HG03095 (cell line): ENCODE measurements around the gene FTO.
"Not testable (repeated sequence)": the region's sequence is repeated elsewhere in the genome, so short reads cannot be mapped to it uniquely, and the experiment has no call there.

Experiments used
- ATAC-seq: cut with Tn5 transposase; IDR thresholded peaks from one replicate; pipeline ENCODE4 v1.9.1; 2021; ENCODE audit warnings: moderate library complexity; ENCODE audit not compliant: unreplicated experiment

Gene FTO

DNA sequence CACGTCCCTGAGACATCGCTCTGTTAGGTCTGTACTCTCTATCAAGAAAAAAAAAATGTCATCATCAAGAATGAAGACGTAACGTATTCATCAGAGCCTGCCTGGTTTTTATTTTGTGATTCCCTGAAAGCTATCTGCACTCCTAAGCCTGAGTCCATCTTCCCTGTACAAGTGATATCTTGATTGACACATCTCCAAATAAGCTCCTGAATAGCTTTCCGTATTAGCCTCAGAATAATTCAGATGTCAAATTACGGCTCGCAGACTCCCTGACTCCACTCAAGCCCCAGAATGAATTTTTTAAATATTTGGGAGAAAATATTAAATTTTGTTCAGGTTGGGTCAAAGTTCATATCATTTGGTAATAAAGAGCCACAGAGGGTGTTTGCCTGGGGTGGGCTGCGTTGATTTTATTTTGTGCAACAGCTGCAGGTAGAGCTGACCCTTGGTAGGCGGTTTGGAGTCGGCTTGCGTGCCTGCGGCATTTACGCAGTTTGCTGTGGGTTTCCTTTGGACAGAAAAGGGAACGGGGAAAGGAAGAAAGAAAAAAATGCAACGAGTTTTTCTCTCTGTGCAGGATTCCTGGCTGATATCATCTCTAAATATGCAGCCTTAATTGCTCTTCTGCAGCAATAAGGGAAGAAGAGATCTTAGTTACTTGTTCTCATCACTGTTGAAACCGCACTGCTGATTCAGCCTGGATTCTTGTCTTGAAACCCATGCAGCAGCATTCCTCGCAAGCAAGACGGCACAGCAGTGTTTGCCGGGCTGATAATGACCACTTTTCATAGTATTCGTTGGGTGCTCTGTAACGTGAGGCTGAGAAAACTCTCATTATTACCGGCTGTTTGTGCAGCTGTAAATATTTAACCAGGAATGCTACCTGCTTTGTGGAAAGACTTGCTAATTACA lies 467.9 kb downstream of the FTO start:
- no peak for ATAC-seq

DNA sequence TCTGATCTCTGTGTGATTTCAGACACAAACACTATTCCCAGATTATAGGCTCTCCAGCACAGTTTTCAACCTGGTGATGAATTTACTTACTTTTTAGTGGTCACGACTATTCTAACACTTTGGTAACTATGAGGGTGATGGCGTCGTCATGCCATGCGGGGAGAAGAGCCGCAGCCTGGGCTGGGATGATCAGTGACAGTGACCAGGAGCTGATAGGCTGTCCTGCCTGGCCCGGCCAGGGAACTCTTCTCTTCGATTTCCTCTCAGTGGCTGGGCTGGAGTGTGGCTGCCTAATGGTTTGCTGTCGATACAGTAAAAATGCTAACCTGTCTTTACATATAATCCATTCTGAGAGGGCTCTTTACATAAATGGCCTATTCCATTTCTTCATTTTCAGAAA lies 469.5 kb downstream of the FTO start:
- no peak for ATAC-seq

DNA sequence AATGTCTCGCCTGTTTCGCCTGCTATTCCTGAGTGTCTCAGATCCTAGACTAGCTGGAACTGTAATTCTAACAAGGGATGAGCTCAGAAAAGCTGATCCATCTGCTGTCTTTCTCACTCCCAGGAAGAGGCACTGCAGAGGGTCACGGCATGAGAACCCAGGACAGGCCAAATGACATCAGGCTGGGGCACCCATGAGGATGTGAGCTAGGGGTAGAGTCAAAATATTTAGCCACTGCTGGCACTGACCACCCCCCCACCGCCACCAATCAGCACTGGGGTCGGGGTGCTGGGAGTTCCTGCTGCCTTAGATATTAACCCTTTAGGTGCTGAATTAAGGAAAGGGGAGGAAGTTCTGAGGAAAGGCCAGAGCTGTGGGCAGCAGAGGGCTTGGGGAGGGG lies 470.2 kb downstream of the FTO start:
- ATAC-seq, result no peak

GRCh38 chr16:54174750-54175149 lies 470.8 kb downstream of the FTO start:
- no peak for ATAC-seq

- ATAC-seq, result no peak
Measured at GRCh38 chr16:54175169-54175551, 471.2 kb downstream of the FTO start.

DNA sequence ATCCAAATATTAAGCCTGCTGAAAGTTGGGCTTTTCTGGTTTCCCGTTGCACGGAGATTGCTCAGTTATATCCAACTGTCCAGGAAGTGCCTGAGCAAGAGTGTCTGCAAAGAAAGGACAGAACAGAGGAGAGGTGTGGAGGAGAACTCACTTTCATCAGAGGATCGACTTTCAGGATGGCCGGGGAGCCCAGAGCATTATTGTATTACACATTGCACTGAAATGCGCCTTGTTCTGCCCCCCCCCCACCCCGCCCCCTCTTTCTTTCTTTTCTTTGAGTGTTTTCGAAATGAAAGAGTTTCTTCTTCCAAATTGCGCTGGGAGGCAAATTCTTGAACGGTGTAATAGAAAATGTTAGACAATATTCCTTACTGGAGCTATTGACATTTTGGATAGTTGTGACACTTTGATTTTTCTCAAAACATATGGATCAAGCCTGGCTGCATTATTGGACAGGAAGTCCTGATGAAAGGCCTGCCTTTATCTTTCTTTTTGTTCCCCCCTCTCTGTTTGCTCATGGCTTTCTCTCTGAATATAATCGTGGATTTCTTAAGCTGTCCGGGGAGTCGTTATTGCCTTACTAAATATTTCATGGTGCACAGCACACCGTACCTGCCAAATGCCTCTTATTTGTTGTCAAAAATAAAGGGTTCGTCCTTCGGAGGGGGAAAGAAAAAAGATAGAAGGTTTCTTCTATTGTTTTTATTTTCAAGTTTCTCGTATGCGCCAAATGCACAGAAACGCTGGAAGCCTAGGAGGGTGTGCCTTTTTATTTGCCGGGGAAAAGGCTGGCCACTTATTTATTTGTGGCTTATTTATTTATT lies 471.8 kb downstream of the FTO start:
- ATAC-seq, result no peak

GRCh38 chr16:54176376-54176901 lies 472.5 kb downstream of the FTO start:
- no peak for ATAC-seq

DNA sequence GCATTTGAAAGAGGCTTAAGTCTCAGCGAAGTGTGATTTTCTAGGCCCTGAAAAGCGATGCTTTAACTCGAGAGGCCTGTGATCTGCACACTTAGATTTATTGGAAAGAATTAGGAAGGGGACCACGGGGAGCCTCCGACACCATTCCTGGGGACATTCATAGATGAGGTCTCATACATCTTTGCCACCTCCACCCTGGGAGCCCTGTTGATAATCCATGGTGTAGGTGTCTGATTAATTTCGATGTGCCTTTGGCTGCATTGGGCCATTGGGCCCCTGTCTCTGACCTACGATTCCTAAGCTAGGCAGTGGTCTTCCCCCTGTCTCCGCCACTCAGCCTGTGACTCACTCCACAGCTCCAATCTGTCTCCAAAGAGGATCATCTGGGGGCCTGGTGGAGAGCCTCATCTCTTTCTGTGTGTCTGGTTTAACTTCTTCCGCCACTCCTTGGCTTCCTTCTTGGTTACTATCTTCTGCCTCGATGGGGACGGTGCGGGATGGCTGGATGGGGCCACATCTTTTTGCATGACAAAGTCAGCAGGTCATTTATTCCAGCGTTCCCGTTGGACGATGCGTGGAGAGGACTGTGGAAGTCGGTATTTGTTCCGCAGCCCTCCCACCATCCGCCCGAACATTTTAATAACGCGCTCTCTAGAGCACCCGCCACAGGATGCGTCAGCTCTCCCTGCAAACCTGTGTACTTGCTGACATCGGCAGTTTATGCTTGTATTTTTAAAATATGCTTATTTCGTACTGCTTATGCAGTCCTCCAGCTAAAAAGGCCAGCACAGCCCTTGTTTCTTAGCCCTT lies 473.3 kb downstream of the FTO start:
- no peak for ATAC-seq

DNA sequence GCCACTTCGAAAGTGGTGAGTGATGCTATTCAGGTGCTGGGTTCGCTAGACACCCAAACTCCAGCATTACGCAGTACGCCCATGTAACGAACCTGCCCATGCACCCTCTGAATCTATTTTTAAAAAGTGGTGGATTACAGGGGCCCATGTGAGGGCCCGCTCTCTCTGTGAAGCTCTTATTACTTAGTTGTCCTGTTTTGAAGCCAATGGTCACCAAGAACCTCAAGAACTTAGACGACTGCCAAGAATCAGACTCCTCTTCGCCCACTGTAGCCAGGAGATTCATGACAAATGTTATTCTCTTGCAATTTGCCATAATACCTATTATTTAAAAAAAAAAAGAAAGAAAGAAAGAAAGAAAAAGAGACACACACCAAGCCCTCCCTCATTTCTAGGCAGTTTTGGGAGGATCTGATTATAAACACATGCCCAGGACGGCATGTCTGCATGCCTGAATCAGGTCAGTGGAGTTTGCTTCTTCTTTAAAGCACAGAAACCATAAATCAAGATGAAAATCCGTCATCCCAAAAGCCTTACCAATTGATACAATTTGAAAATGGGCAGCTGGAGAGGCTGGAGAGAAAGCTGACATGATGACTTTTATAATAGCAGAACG lies 474.0 kb downstream of the FTO start:
- no peak for ATAC-seq

DNA sequence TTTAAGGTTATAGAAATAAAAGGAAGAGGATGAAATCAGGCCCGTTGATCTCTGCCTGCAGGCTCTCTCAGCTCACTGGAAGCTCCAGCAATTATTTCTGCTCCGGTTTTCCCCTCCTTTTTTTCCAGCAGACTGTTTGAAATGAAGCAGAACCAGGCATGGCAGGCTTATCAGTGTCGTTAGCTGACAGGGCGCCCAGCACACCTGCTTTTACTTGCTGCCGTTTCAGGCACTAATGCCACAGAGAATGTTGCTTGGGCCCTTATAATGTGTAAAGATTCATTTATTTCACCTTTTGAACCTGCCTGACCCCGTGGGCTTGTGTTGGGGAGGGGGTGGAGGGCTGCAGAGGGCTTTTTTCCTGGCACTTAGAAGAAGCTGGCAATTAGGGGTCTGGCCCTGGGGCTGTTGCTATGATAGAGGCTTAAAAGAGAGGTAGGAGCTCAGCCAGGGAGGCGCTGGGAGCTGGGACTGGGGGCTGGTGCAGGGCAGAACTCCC lies 474.6 kb downstream of the FTO start:
- ATAC-seq, result no peak

- ATAC-seq, result no peak
Measured at GRCh38 chr16:54180421-54181359, 476.7 kb downstream of the FTO start.

GRCh38 chr16:54181683-54182329 lies 477.9 kb downstream of the FTO start:
- not testable (repeated sequence) for ATAC-seq

GRCh38 chr16:54185045-54185444 lies 481.1 kb downstream of the FTO start:
- ATAC-seq, result no peak

- ATAC-seq, result no peak
Measured at GRCh38 chr16:54191163-54191562, 487.2 kb downstream of the FTO start.

- ATAC-seq, result no peak
Measured at GRCh38 chr16:54191592-54191991, 487.6 kb downstream of the FTO start.

GRCh38 chr16:54193013-54193664 lies 489.2 kb downstream of the FTO start:
- no peak for ATAC-seq

DNA sequence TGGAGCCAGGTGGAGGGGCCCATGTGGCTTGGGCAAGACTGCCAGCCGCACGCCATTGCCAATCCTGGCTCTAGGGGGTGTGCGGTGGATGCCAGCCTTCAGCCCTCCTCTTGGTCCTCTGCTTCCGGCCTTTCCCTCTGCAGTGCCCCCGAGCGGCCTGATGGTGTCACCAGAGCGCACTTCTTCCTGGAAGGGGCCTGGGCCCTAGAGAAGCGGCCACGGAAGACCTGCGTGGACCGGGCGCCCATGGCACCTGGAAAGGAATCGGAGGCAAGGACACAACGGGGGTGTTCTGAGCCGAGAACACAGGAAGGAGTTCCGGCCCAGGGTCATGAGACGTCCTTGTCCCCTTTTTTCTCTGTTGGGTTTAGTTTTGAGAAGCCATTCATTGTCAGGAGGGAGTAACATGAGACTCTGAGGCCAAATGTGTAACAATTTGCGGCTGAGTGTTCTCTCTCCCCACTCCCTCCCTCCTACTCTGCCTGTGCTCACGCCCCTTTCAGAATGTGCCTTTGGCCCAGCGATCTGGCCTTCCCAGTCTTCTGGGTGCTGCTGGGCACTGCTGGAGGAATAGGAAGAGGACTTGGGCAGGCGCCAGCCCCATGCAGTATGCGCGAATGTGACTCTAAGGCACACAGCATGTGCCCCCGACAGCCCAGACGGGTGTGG lies 489.8 kb downstream of the FTO start:
- ATAC-seq, result peak; percentile 95

- no peak for ATAC-seq
Measured at GRCh38 chr16:54194334-54194743, 490.4 kb downstream of the FTO start.
